B cell (primary cell): ENCODE measurements around the gene DHX30. TPM values are rescaled to one million over a fixed set of nuclear protein-coding genes. Genes with fewer than 3 reads are reported as not detected.

Experiments
- ATAC-seq: fragments of 200-7000 bp; cut with Tn5 transposase; one replicate; pipeline ENCODE4 v1.10.0; 2021; ENCODE audit warnings: low read depth, mild to moderate bottlenecking, moderate number of reproducible peaks, moderate library complexity
- CTCF ChIA-PET: fragments of 350-600 bp; sonication (Branson Sonifier 250); formaldehyde crosslinking; loops from one replicate; lab custom pipeline; 2021; ENCODE audit warnings: antibody characterized with exemption, inconsistent platforms; lab: Charles Lee
- POLR2A ChIA-PET: fragments of 350-600 bp; sonication (Branson Sonifier 250); formaldehyde crosslinking; loops from one replicate; lab custom pipeline; 2021; ENCODE audit warnings: antibody characterized with exemption; lab: Charles Lee
- DNase-seq: peaks from one replicate; pipeline ENCODE4 v3.0.0; 2013
- H2AFZ ChIP-seq: 2 replicates; pipeline ENCODE4 v1.6.1; 2012; ENCODE audit warnings: mild to moderate bottlenecking, low read depth, low read length; ENCODE audit not compliant: insufficient read depth, poor library complexity, severe bottlenecking
- H3K27ac ChIP-seq, 2 donors: 1 replicate in 1 of 2; 2 replicates in 1 of 2; pipeline ENCODE4 v1.5.1; 2012 to 2013; ENCODE audit warnings: low read length in 2 of 2, mild to moderate bottlenecking in 2 of 2, moderate library complexity in 1 of 2
- H3K27me3 ChIP-seq, 4 experiments: fragments of 200-600 bp in 1 of 4; sonication (generic) in 1 of 4; replicated peaks in 1 of 4; 1 replicate in 2 of 4; 2 replicates in 2 of 4; pipeline versions ENCODE4 v1.6.1 to v1.7.0; 2013 to 2016; ENCODE audit warnings: low read length in 3 of 4, mild to moderate bottlenecking in 2 of 4, mixed read lengths in 1 of 4, moderate library complexity in 1 of 4; ENCODE audit not compliant: insufficient read depth in 4 of 4, control insufficient read depth in 3 of 4; ENCODE audit errors: control extremely low read depth in 1 of 4
- H3K36me3 ChIP-seq, 2 experiments: replicated peaks in 1 of 2; 1 replicate in 1 of 2; 2 replicates in 1 of 2; pipeline versions ENCODE4 v1.6.1 to v1.7.1; 2013; ENCODE audit warnings: low read length in 1 of 2; ENCODE audit not compliant: insufficient read depth in 2 of 2, control insufficient read depth in 1 of 2; ENCODE audit errors: control extremely low read depth in 1 of 2, extremely low read depth in 1 of 2
- H3K4me1 ChIP-seq, 2 donors: fragments of 200-600 bp in 1 of 2; sonication (generic) in 1 of 2; 1 replicate in 1 of 2; 2 replicates in 1 of 2; pipeline versions ENCODE4 v1.5.1 to v1.6.1; 2013 to 2017; ENCODE audit warnings: low read length in 2 of 2; ENCODE audit not compliant: control insufficient read depth in 2 of 2, insufficient read depth in 2 of 2
- H3K4me2 ChIP-seq: replicated peaks from 2 replicates; pipeline ENCODE3; 2012; ENCODE audit warnings: mild to moderate bottlenecking, low read depth, low read length; ENCODE audit not compliant: poor library complexity, severe bottlenecking
- H3K4me3 ChIP-seq, 5 experiments: fragments of 200-600 bp in 1 of 5; sonication (generic) in 1 of 5; 1 replicate in 3 of 5; 2 replicates in 2 of 5; pipeline versions ENCODE4 v1.5.1 to v1.7.0; 2011 to 2016; ENCODE audit warnings: low read length in 4 of 5, mild to moderate bottlenecking in 4 of 5, low read depth in 2 of 5, control low read depth in 1 of 5, moderate library complexity in 1 of 5; ENCODE audit not compliant: insufficient read depth in 1 of 5; ENCODE audit errors: control extremely low read depth in 1 of 5, extremely low read depth in 1 of 5
- H3K79me2 ChIP-seq: fragments of 200-600 bp; sonication (generic); one replicate; pipeline ENCODE4 v1.6.0; 2016; ENCODE audit warnings: low read length; ENCODE audit not compliant: control insufficient read depth, insufficient read depth
- H3K9ac ChIP-seq: fragments of 200-600 bp; sonication (generic); 2 replicates; pipeline ENCODE4 v1.6.1; 2017; ENCODE audit warnings: mild to moderate bottlenecking, low read length, moderate library complexity
- H3K9me3 ChIP-seq, 3 donors: one replicate each; pipeline versions ENCODE4 v1.6.1 to v1.7.1; 2013; ENCODE audit warnings: low read length in 2 of 3; ENCODE audit not compliant: control insufficient read depth in 2 of 3, insufficient read depth in 1 of 3; ENCODE audit errors: control extremely low read depth in 1 of 3
- H4K20me1 ChIP-seq: 2 replicates; pipeline ENCODE4 v1.6.0; 2012; ENCODE audit warnings: mild to moderate bottlenecking, low read length; ENCODE audit not compliant: insufficient read depth, control insufficient read depth, poor library complexity, severe bottlenecking
- H3K27ac Mint-ChIP-seq: one replicate; pipeline ENCODE4 v1.8.0; 2021; ENCODE audit warnings: mixed read lengths
- H3K27me3 Mint-ChIP-seq: one replicate; pipeline ENCODE4 v1.8.0; 2021; ENCODE audit warnings: mixed read lengths
- H3K4me1 Mint-ChIP-seq: one replicate; pipeline ENCODE4 v1.8.0; 2021; ENCODE audit warnings: mixed read lengths
- H3K4me3 Mint-ChIP-seq: one replicate; pipeline ENCODE4 v1.8.0; 2021; ENCODE audit warnings: mixed read lengths
- H3K9me3 Mint-ChIP-seq: one replicate; pipeline ENCODE4 v1.8.0; 2022; ENCODE audit warnings: mixed read lengths; ENCODE audit not compliant: insufficient read depth
- CTCF ChIP-seq: fragments of 200-600 bp; IDR thresholded peaks from one replicate; pipeline ENCODE4 v1.8.0; 2022; ENCODE audit warnings: antibody characterized with exemption, mild to moderate bottlenecking
- EZH2 ChIP-seq: IDR thresholded peaks from 2 replicates; pipeline ENCODE4 v1.6.1; 2012; ENCODE audit warnings: borderline replicate concordance, low read depth, mild to moderate bottlenecking, moderate library complexity, low read length; ENCODE audit not compliant: insufficient read depth, poor library complexity, severe bottlenecking
- WGBS: methylation state at CpG from one replicate; pipeline ENCODE4 v1.1.5; 2013; ENCODE audit warnings: missing lambda C conversion rate; ENCODE audit not compliant: insufficient coverage; 5-methylcytosine and 5-hydroxymethylcytosine counted together
- intact Hi-C: fragments of 100-400 bp; cut with micrococcal nuclease; formaldehyde crosslinking; loops from one replicate; pipeline ENCODE4 v1.10.0; 2022
- polyA plus RNA-seq: library from polyadenylated mRNA; depleted of rRNA; stranded (reverse); fragments of >200 nt; gene quantifications from 2 replicates; pipeline ENCODE4 v1.2.3, GENCODE V29; 2012
- total RNA-seq, 2 donors: library from RNA; stranded (reverse); fragments of 120-200 nt in 1 of 2; gene quantifications; 1 replicate in 1 of 2; 2 replicates in 1 of 2; pipeline versions ENCODE4 v1.2.3 to v1.2.4, GENCODE V29; 2013 to 2022

DHX30 gene
- total and polyA plus RNA-seq, 2 donors (not counting 1 experiment from before 2014, with no cell fraction given), result 77.0 to 81.8 TPM

DNA sequence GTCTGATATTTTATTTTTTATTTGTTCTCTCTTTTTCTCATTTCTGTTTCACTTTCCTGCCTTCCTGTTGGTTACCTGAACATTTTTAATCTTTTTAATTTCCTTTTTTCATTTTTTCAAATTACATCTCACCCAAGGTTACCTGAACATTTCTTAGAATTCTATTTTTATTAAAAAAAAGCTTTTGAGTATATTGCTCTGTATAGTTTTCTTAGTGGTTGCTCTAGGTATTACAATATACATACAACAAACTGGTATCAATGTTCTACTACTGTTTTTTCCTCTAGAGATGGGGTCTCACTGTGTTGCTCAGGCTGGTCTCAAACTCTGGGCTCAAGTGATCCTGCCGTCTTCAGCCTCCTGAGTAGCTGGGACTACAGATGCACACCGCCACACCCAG lies 79.4 kb downstream of the DHX30 start:
- no peak overlapping the region for H3K27ac ChIP-seq
- Mint-ChIP-seq H3K9me3 (no peaks in the 10 kb centered on the region), H3K4me1 (peaks cover 31% of the 10 kb centered on the region), H3K27ac (no peak overlapping the region), H3K27me3 (no peaks in the 10 kb centered on the region), H3K4me3 (no peak overlapping the region)
- 87% methylated on average over 2 of the region's 2 CpGs for WGBS
- H3K79me2 ChIP-seq, result no peaks in the 10 kb centered on the region
- H3K36me3 ChIP-seq, result peaks cover 0 to 2% of the 10 kb centered on the region in 2 experiments
- no peak overlapping the region for H3K9ac ChIP-seq
- no peak overlapping the region for H2AFZ ChIP-seq
- ChIA-PET CTCF (interaction anchor here (0.6 kb wide), 1 partner anchor 49 kb away, joined by 4 read pairs; no protein-coding TSS in a partner anchor), POLR2A (no interaction called here)
- TF ChIP-seq CTCF, result no peak
- no peak for TF ChIP-seq EZH2
- no peaks in the 10 kb centered on the region for H4K20me1 ChIP-seq
- no peak overlapping the region for H3K4me3 ChIP-seq
- H3K9me3 ChIP-seq, result peaks cover 0 to 5% (median 0%) of the 10 kb centered on the region in 3 donors
- intact Hi-C loops, result no loop called here
- DNase-seq, result no peak
- no peaks in the 10 kb centered on the region for H3K27me3 ChIP-seq
- peaks cover 10 to 22% of the 10 kb centered on the region in 2 donors for H3K4me1 ChIP-seq
- no peak for ATAC-seq
- H3K4me2 ChIP-seq, result no peak overlapping the region

- Histone ChIP-seq H3K9ac (no peak overlapping the region), H3K36me3 (no peaks in the 10 kb centered on the region), H3K4me2 (no peak overlapping the region), H3K4me3 (no peak overlapping the region), H3K27me3 (no peaks in the 10 kb centered on the region), H3K4me1 (peaks cover 10 to 22% of the 10 kb centered on the region in 2 donors), H4K20me1 (no peaks in the 10 kb centered on the region), H2AFZ (no peak overlapping the region), H3K27ac (peak overlapping the region in 1 of 2 donors; percentile 1), H3K9me3 (peaks cover 0 to 5% (median 0%) of the 10 kb centered on the region in 3 donors), H3K79me2 (no peaks in the 10 kb centered on the region)
- Mint-ChIP-seq H3K27ac (no peak overlapping the region), H3K27me3 (no peaks in the 10 kb centered on the region), H3K4me3 (no peak overlapping the region), H3K9me3 (no peaks in the 10 kb centered on the region), H3K4me1 (peaks cover 26% of the 10 kb centered on the region)
- 33% methylated on average over 3 of the region's 3 CpGs for WGBS
- TF ChIP-seq EZH2 (no peak), CTCF (no peak)
- POLR2A ChIA-PET, result no interaction called here
- ATAC-seq, result no peak
- peak; percentile 28 for DNase-seq
- intact Hi-C loops, result no loop called here
- CTCF ChIA-PET, result no interaction called here
These were observed 81.7 kb downstream of the DHX30 start for GRCh38 chr3:47884603-47885002.
